HepG2 (cell line): ENCODE data around the gene GTF2H1. TPM values are rescaled to one million over a fixed set of nuclear protein-coding genes. Genes with fewer than 3 reads are reported as not detected.

Experiments used
- DRAP1 ChIP-seq: IDR thresholded peaks from 2 replicates; pipeline ENCODE4 v1.6.1; 2016; ENCODE audit warnings: missing genetic modification reagents, missing compliant biosample characterization
- ETV6 ChIP-seq: sonication (generic); formaldehyde crosslinking; conservative IDR thresholded peaks from 2 replicates; pipeline ENCODE4 v1.4.0; 2020; ENCODE audit warnings: missing genetic modification reagents
- FOXO1 ChIP-seq: sonication (generic); formaldehyde crosslinking; IDR thresholded peaks from 2 replicates; pipeline ENCODE4 v1.4.0; 2020; ENCODE audit warnings: missing genetic modification reagents
- JDP2 ChIP-seq: sonication (generic); formaldehyde crosslinking; IDR thresholded peaks from 2 replicates; pipeline ENCODE4 v1.8.1; 2022; ENCODE audit warnings: missing genetic modification reagents, borderline replicate concordance
- MBD4 ChIP-seq: IDR thresholded peaks from 2 replicates; pipeline ENCODE4 v1.6.1; 2012; ENCODE audit warnings: low read length, inconsistent platforms, borderline replicate concordance
- NR3C1 ChIP-seq: sonication (generic); formaldehyde crosslinking; IDR thresholded peaks from 2 replicates; pipeline ENCODE4 v1.4.0; 2020; ENCODE audit warnings: missing genetic modification reagents
- SIN3A ChIP-seq: IDR thresholded peaks from 2 replicates; pipeline ENCODE4 v1.6.1; 2011; ENCODE audit warnings: low read depth, mild to moderate bottlenecking, control low read depth, low read length, borderline replicate concordance
- SRSF4 ChIP-seq: fragments of 200-400 bp; formaldehyde crosslinking; IDR thresholded peaks from one replicate; pipeline ENCODE4 v1.6.1; 2018; ENCODE audit warnings: mild to moderate bottlenecking, low read depth, low read length, moderate library complexity; ENCODE audit not compliant: poor library complexity, severe bottlenecking
- ZBTB2 ChIP-seq: sonication (generic); formaldehyde crosslinking; IDR thresholded peaks from 2 replicates; pipeline ENCODE4 v1.8.0; 2022; ENCODE audit warnings: low read depth, missing genetic modification reagents
- ZBTB44 ChIP-seq: sonication (generic); formaldehyde crosslinking; IDR thresholded peaks from 2 replicates; pipeline ENCODE4 v1.4.0; 2020; ENCODE audit warnings: missing genetic modification reagents
- ZEB1 ChIP-seq: IDR thresholded peaks from 2 replicates; pipeline ENCODE4 v1.6.1; 2012; ENCODE audit warnings: mild to moderate bottlenecking, low read depth, inconsistent platforms; ENCODE audit not compliant: insufficient replicate concordance
- ZNF616 ChIP-seq: sonication (generic); formaldehyde crosslinking; IDR thresholded peaks from 2 replicates; pipeline ENCODE4 v1.5.0; 2020; ENCODE audit warnings: low read depth, mild to moderate bottlenecking, missing genetic modification reagents
- ZNF619 ChIP-seq: sonication (generic); formaldehyde crosslinking; IDR thresholded peaks from 2 replicates; pipeline ENCODE4 v1.4.0; 2020; ENCODE audit warnings: mild to moderate bottlenecking, missing genetic modification reagents
- ZNF773 ChIP-seq: sonication (generic); formaldehyde crosslinking; IDR thresholded peaks from 2 replicates; pipeline ENCODE4 v1.4.0; 2020; ENCODE audit warnings: missing genetic modification reagents, borderline replicate concordance
- ZSCAN30 ChIP-seq: sonication (generic); formaldehyde crosslinking; IDR thresholded peaks from 2 replicates; pipeline ENCODE4 v1.5.0; 2020; ENCODE audit warnings: mild to moderate bottlenecking, missing genetic modification reagents
- polyA plus RNA-seq, 8 experiments: library from polyadenylated mRNA; depleted of rRNA in 3 of 8; stranded (reverse) in 7 of 8; unstranded in 1 of 8; fragments of >200 nt; fragmentation: Illumina TruSeq in 4 of 8; extraction: Trizol in 4 of 8; gene quantifications; 2 replicates each; pipeline versions ENCODE4 v1.2.1 to v1.2.3, GENCODE V29; 2011 to 2016; ENCODE audit warnings: low read depth in 4 of 8, missing spikeins in 1 of 8, mixed read lengths in 1 of 8; ENCODE audit not compliant: insufficient read depth in 1 of 8
- total RNA-seq, 5 experiments: library from RNA; depleted of rRNA; stranded (reverse); fragments of >200 nt; fragmentation: Illumina TruSeq; extraction: Trizol; gene quantifications; 2 replicates each; pipeline ENCODE4 v1.2.3, GENCODE V29; 2016; ENCODE audit warnings: low read depth in 1 of 5
- TF ChIP-seq, protein P1 (sequence below): sonication (generic); formaldehyde crosslinking; conservative IDR thresholded peaks from 2 replicates; pipeline ENCODE4 v1.4.0; 2020; ENCODE audit warnings: missing genetic modification reagents
- TF ChIP-seq, protein P2 (sequence below): sonication (generic); formaldehyde crosslinking; IDR thresholded peaks from 2 replicates; pipeline ENCODE4 v1.5.1; 2020; ENCODE audit warnings: missing genetic modification reagents, mild to moderate bottlenecking, borderline replicate concordance
- TF ChIP-seq, protein P3 (sequence below): sonication (generic); formaldehyde crosslinking; IDR thresholded peaks from 2 replicates; pipeline ENCODE4 v1.9.0; 2021; ENCODE audit warnings: missing genetic modification reagents, borderline replicate concordance
- TF ChIP-seq, protein P4 (sequence below): IDR thresholded peaks from 2 replicates; pipeline ENCODE4 v1.6.1; 2018; ENCODE audit warnings: missing genetic modification reagents, mild to moderate bottlenecking, missing compliant biosample characterization

Gene GTF2H1
- total and polyA plus RNA-seq, 2 of the 13 experiments (the other 11 are each of a cell fraction or from before 2014, with no cell fraction given), result 15.7 to 51.4 TPM

DNA sequence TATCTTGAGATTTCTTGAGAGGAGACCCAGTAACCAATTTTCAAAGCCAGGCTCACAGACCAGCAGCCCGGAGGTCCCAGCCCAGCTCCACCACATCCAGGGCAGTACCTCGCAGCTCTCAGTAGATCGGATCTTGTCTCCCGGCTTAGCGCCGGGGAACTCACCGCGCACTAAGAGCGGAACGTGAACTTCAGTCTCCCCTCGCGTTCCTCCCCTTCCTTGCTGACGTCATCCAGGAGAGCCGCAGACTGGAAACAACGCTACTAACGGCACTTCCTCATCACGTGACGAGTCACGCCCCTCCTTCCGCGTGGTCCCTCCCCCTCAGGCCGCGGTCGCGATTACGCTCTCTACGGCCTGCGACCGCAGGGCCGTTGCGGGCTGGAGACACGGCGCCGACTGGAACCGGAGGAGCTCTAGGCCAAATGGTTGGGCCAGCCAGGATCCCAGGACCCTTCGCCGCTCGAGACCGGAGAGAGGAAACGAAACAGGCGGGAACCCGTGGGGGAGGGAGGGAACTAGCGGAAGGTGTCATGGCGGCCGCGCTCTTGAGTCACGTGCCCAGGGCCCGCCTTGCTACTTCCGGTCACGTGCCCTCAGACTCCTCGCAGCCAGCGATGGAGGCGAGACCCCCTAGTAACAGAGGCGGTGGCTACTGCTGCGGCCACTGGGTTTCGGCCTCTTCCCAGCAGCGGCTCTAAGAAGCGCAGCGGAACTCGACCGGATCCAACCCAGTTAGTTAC, at the start of gene GTF2H1, which contains the start of gene HPS5 (continued):
- TF ChIP-seq FOXO1 (CRISPR knock-in tag) (peak; percentile 69; the same call in 1 of the 2 replicates), ZNF619 (CRISPR knock-in tag) (peak; percentile 37; the same call in 1 of the 2 replicates), JDP2 (CRISPR knock-in tag) (peak; percentile 66; the same call in 1 of the 2 replicates), DRAP1 (CRISPR knock-in tag) (peak; percentile 87), SIN3A (peak; percentile 74; the same call in 1 of the 2 replicates), ETV6 (peak; percentile 84), ZSCAN30 (CRISPR knock-in tag) (peak; percentile 98), ZNF773 (CRISPR knock-in tag) (no peak), NR3C1 (no peak), ZBTB44 (CRISPR knock-in tag) (no peak), SRSF4 (no peak), ZEB1 (no peak), ZNF616 (CRISPR knock-in tag) (peak; percentile 38; the same call in 1 of the 2 replicates), MBD4 (no peak), ZBTB2 (CRISPR knock-in tag) (peak; percentile 73; the same call in 1 of the 2 replicates)
- TF ChIP-seq, protein P1, sequence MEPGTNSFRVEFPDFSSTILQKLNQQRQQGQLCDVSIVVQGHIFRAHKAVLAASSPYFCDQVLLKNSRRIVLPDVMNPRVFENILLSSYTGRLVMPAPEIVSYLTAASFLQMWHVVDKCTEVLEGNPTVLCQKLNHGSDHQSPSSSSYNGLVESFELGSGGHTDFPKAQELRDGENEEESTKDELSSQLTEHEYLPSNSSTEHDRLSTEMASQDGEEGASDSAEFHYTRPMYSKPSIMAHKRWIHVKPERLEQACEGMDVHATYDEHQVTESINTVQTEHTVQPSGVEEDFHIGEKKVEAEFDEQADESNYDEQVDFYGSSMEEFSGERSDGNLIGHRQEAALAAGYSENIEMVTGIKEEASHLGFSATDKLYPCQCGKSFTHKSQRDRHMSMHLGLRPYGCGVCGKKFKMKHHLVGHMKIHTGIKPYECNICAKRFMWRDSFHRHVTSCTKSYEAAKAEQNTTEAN, result no peak
- TF ChIP-seq, protein P2, sequence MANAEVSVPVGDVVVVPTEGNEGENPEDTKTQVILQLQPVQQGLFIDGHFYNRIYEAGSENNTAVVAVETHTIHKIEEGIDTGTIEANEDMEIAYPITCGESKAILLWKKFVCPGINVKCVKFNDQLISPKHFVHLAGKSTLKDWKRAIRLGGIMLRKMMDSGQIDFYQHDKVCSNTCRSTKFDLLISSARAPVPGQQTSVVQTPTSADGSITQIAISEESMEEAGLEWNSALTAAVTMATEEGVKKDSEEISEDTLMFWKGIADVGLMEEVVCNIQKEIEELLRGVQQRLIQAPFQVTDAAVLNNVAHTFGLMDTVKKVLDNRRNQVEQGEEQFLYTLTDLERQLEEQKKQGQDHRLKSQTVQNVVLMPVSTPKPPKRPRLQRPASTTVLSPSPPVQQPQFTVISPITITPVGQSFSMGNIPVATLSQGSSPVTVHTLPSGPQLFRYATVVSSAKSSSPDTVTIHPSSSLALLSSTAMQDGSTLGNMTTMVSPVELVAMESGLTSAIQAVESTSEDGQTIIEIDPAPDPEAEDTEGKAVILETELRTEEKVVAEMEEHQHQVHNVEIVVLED (CRISPR knock-in tag), result peak; percentile 93
- TF ChIP-seq, protein P3, sequence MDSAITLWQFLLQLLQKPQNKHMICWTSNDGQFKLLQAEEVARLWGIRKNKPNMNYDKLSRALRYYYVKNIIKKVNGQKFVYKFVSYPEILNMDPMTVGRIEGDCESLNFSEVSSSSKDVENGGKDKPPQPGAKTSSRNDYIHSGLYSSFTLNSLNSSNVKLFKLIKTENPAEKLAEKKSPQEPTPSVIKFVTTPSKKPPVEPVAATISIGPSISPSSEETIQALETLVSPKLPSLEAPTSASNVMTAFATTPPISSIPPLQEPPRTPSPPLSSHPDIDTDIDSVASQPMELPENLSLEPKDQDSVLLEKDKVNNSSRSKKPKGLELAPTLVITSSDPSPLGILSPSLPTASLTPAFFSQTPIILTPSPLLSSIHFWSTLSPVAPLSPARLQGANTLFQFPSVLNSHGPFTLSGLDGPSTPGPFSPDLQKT, result no peak
- TF ChIP-seq, protein P4, sequence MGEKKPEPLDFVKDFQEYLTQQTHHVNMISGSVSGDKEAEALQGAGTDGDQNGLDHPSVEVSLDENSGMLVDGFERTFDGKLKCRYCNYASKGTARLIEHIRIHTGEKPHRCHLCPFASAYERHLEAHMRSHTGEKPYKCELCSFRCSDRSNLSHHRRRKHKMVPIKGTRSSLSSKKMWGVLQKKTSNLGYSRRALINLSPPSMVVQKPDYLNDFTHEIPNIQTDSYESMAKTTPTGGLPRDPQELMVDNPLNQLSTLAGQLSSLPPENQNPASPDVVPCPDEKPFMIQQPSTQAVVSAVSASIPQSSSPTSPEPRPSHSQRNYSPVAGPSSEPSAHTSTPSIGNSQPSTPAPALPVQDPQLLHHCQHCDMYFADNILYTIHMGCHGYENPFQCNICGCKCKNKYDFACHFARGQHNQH, result peak; percentile 75; the same call in 1 of the 2 replicates
